Measurements from ENCODE around the gene HABP2. TPM values are rescaled to one million over a fixed set of nuclear protein-coding genes. Genes with fewer than 3 reads are reported as not detected.

HABP2 gene
- total RNA-seq, 1 donor from 2014 or later: not detected

DNA sequence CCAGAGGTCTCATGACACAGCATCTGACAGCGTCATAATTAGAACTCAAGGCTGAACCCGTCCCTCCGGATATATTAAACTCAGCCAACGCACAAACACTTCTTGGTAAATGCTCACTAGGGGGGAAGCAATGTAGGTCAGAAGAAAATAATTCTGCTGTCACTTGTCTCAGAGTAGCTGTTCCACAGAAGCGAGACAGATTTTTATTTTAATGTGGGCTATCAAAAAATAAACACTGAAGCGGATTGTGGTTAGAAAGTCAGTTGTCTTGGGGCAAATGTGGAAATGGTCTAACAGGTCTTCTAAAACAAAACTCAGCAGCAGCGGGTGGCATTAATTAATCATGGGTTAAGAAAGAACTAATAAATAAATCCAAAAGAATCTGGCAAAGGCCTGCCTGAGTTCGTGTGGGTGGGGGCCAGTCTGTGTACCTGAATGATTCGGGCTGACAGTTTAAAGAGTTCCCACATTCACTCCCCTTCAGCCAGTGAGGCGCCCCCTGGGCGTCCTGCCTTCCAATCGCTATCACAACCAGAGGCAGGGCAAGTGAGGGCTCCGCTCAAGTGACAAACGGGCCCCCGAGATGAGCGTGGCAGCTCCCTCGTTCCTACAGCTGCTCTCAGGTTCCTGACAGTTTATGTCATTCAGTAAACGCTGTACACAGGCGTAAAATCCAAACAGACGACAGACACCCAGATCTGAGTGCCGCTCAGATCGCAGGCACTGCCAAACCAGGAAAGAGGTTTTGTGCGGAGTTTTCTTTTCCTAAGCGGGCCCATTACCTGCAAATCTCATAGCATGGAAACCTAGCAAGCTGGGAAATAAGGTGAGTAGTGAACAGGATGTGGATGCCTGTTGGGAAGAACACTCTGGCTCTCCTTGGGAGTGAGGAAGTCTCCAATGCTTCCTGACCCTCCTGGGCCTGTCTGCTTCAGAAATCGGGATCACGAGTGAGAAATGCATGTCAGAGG lies 58.1 kb downstream of the HABP2 start:
- no peak overlapping the region for H2AFZ ChIP-seq (ENCODE audit: low read depth, low read length)
- no peaks in the 10 kb centered on the region for H3K4me1 ChIP-seq (ENCODE audit: insufficient read depth, low read length)
- no peaks in the 10 kb centered on the region for H3K36me3 Mint-ChIP-seq (ENCODE audit: low read depth, unreplicated experiment)
- DNase-seq (ENCODE audit: low read depth) (peak; percentile 44), FAIRE-seq (no peak)
- H4K20me1 ChIP-seq (ENCODE audit: insufficient read depth, low read length): no peaks in the 10 kb centered on the region
- no peak overlapping the region for H3K27ac Mint-ChIP-seq (ENCODE audit: unreplicated experiment)
- H3K4me3 ChIP-seq (ENCODE audit: insufficient read depth, low read depth, low read length): no peak overlapping the region
- H3K4me2 ChIP-seq (ENCODE audit: low read length): no peak overlapping the region
- H3K4me3 Mint-ChIP-seq (ENCODE audit: unreplicated experiment): no peak overlapping the region
- peaks cover 38% of the 10 kb centered on the region for H3K27me3 Mint-ChIP-seq (ENCODE audit: low read depth, unreplicated experiment)
- H3K9me3 Mint-ChIP-seq (ENCODE audit: unreplicated experiment): no peaks in the 10 kb centered on the region
- no peaks in the 10 kb centered on the region for H3K79me2 ChIP-seq (ENCODE audit: insufficient read depth, low read length)
- H3K27me3 ChIP-seq (ENCODE audit: insufficient read depth, low read length): peaks cover 33% of the 10 kb centered on the region
- no peak for TF ChIP-seq EZH2 (IDR thresholded peaks at IDR 0.05; ENCODE audit: insufficient read depth, low read length)
- TF ChIP-seq, protein P1, sequence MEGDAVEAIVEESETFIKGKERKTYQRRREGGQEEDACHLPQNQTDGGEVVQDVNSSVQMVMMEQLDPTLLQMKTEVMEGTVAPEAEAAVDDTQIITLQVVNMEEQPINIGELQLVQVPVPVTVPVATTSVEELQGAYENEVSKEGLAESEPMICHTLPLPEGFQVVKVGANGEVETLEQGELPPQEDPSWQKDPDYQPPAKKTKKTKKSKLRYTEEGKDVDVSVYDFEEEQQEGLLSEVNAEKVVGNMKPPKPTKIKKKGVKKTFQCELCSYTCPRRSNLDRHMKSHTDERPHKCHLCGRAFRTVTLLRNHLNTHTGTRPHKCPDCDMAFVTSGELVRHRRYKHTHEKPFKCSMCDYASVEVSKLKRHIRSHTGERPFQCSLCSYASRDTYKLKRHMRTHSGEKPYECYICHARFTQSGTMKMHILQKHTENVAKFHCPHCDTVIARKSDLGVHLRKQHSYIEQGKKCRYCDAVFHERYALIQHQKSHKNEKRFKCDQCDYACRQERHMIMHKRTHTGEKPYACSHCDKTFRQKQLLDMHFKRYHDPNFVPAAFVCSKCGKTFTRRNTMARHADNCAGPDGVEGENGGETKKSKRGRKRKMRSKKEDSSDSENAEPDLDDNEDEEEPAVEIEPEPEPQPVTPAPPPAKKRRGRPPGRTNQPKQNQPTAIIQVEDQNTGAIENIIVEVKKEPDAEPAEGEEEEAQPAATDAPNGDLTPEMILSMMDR (IDR thresholded peaks at IDR 0.05; ENCODE audit: insufficient read depth, low read depth, low read length): no peak
- no peaks in the 10 kb centered on the region for H3K36me3 ChIP-seq (ENCODE audit: insufficient read depth, low read length)
- H3K4me1 Mint-ChIP-seq (ENCODE audit: low read depth, unreplicated experiment): peaks cover 7% of the 10 kb centered on the region
- H3K9ac ChIP-seq (ENCODE audit: low read length): no peak overlapping the region
- no peak overlapping the region for H3K27ac ChIP-seq (ENCODE audit: low read depth, low read length)
- no peaks in the 10 kb centered on the region for H3K9me3 ChIP-seq (ENCODE audit: insufficient read depth, low read depth, low read length)

GRCh38 chr10:113612154-113612553 lies 59.3 kb downstream of the HABP2 start:
- peaks cover 50% of the 10 kb centered on the region for H3K27me3 Mint-ChIP-seq (ENCODE audit: low read depth, unreplicated experiment)
- H3K4me1 Mint-ChIP-seq (ENCODE audit: low read depth, unreplicated experiment): peaks cover 7% of the 10 kb centered on the region
- no peak for FAIRE-seq

More at GRCh38 chr10:113612154-113612553, 59.3 kb downstream of the HABP2 start:
- no peak overlapping the region for H3K4me2 ChIP-seq (ENCODE audit: low read length)
- no peaks in the 10 kb centered on the region for H3K9me3 ChIP-seq (ENCODE audit: insufficient read depth, low read depth, low read length)
- H4K20me1 ChIP-seq (ENCODE audit: insufficient read depth, low read length): no peaks in the 10 kb centered on the region
- no peak overlapping the region for H2AFZ ChIP-seq (ENCODE audit: low read depth, low read length)
- Mint-ChIP-seq H3K27ac (ENCODE audit: unreplicated experiment) (no peak overlapping the region), H3K4me3 (ENCODE audit: unreplicated experiment) (no peak overlapping the region), H3K36me3 (ENCODE audit: low read depth, unreplicated experiment) (no peaks in the 10 kb centered on the region), H3K9me3 (ENCODE audit: unreplicated experiment) (no peaks in the 10 kb centered on the region)
- no peak for DNase-seq (ENCODE audit: low read depth)
- no peaks in the 10 kb centered on the region for H3K79me2 ChIP-seq (ENCODE audit: insufficient read depth, low read length)
- H3K9ac ChIP-seq (ENCODE audit: low read length): no peak overlapping the region
- TF ChIP-seq, protein P1 (IDR thresholded peaks at IDR 0.05; ENCODE audit: insufficient read depth, low read depth, low read length): no peak
- TF ChIP-seq EZH2 (IDR thresholded peaks at IDR 0.05; ENCODE audit: insufficient read depth, low read length): no peak
- no peaks in the 10 kb centered on the region for H3K4me1 ChIP-seq (ENCODE audit: insufficient read depth, low read length)
- H3K4me3 ChIP-seq (ENCODE audit: insufficient read depth, low read depth, low read length): no peak overlapping the region
- no peaks in the 10 kb centered on the region for H3K36me3 ChIP-seq (ENCODE audit: insufficient read depth, low read length)
- peaks cover 33% of the 10 kb centered on the region for H3K27me3 ChIP-seq (ENCODE audit: insufficient read depth, low read length)
- H3K27ac ChIP-seq (ENCODE audit: low read depth, low read length): no peak overlapping the region

Measured in astrocyte (in vitro differentiated cells and primary cell).